HT-29 (cell line): ENCODE measurements around the gene MEGF6. TPM values are rescaled to one million over a fixed set of nuclear protein-coding genes. Genes with fewer than 3 reads are reported as not detected.
"Not testable (repeated sequence)": the region's sequence is repeated elsewhere in the genome, so short reads cannot be mapped to it uniquely, and the experiment has no call there.

Experiments
- DNase-seq: peaks from one replicate; pipeline ENCODE4 v3.0.0-alpha.2; 2015; ENCODE audit warnings: low spot score
- total RNA-seq: library from RNA; depleted of rRNA; stranded (reverse); fragments of >200 nt; shearing (Covaris generic); gene quantifications from 2 replicates; pipeline ENCODE4 v1.2.3, GENCODE V29; 2014

The MEGF6 gene
- total RNA-seq, 1 experiment from 2014 or later: 12.7 TPM

DNA sequence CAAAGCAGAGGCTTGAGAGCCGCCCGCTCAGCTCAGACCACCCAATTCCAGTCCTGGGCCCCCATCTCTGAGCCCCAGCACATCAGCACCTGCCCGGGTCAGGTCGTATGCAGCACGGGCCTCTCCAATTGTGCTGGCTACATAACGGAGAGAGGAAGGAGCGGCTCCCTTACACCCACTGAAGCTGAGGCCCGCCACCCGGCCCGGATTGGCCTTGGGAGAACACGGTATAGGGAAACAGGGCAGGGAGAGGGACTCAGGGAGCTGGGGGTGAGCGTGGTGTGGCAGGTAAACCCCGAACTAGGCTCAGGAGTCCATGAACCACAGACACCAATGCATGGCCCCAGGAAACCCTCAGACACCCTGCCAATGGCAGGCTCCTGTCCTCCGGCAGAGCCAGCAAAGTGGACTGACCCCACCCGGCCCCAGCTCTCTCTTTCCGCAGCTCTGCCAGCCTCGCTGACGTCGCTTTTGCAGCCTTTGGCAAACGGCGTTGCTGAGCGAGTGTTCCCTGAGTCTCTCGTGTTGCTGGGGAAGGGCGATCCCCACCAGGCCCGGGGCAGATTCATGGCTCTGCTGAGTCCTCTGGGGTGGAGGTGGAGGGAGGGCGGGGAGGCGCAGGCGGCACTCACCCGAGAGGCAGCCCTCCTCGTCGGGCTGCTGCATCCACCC is 16.5 kb downstream of the MEGF6 start:
- DNase-seq: no peak

DNA sequence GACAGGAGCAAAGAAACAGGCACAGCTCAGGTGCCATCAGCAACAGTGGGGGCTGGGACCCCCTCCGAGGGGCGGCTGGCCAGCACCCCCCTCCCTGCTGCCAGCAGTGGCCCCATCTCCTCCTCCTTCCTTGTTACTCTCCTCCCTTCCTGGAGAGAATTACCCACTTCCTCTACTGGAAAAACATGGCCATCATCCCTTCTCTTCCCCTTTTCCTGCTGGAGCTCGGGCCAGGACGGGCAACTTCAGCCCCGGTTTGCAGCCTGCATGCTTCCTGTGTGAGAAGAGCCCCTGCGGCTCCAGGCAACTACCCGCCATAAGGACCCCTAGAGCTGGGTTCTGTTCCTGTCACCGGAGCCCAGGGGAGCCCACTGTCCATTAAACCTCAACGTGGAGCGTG is 17.6 kb downstream of the MEGF6 start:
- no peak for DNase-seq

DNA sequence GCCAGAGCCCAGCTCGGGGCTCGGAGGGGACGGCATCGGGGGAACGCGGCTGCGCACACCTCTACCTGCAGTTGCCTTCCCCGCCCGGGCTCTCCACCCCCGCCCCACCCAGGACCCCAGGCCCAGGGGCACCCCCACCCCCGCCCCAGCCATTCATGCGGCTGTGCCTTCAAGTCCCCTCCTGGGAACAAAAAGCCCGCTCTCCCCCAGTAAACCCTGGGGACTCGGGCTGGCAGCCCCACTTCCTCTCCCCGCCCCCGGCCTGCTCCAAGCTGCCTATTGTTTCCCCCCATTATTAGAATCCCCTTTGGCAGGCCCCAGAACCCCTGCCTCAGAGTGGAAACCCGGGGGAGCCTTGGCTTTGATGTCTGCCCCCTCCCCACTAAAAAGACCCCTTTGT is 18.0 kb downstream of the MEGF6 start:
- DNase-seq: no peak

DNA sequence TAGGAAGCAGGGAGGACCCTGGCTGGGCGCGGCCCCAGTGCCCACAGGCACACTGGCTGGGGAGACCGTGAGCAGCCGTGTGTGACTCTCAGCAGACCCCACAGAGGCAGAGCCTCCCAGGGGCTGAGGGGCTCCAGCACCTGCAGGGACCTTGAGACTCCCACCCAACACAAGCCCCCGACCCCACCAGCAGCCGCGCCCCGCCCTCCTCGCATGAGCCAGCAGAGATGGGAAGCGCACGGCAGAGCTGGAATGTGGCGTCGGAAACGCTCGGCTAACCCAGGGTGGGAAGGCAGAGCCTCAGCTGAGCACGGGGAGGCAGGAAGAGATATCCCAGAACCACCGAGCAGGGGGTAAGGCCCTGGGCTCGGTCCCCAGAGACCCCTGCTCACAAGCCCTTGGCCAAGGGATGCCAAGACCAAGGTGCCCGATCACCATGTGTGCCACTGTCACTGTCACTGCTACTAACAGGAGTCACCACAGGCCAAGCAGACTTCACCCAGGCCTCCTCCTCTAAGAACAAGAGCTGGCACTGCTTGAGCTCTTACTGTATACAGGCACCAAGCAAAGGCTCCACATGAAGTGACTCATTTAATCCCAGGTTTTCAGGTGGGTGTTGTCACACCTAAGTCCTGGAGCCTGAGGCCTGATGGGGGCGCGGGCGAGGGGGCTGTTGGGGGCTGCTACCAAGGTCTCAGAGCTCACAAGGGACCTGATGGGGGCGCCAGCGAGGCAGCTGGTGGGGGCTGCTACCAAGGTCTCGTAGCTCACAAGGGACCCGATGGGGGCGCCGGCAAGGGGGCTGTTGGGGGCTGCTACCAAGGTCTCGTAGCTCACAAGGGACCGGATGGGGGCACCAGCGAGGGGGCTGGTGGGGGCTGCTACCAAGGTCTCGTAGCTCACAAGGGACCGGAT is 20.1 kb downstream of the MEGF6 start:
- DNase-seq: no peak

DNA sequence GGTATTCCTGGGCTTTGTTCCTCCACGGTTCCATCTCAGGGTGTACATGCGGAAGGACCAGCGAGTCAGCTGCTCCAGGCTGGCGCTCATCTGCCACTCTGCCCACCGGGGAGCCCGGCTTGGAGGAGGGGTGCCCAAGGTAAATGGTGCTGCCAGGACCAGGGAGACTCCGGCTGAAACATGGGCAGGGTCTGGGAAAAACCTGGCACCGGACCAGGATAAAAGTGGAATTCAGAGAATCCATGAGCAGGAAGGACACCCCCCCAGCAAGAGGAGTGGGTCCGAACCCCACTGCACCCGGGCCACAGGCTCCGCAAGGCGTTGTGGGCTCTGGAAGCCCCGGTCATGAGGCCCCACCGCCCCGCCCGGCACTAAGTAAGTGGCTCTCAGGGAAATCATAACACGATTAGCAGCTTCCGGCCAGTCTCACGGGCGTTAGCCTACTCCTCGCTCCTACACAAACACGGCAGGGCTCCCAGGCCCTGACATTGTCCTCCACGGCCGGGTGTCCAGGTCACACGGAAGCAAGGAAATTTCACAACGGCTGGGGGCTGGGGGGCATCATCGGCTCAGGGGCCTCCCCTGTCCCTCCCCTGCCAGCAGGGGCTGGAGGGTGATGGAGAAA is 21.1 kb downstream of the MEGF6 start:
- no peak for DNase-seq

DNA sequence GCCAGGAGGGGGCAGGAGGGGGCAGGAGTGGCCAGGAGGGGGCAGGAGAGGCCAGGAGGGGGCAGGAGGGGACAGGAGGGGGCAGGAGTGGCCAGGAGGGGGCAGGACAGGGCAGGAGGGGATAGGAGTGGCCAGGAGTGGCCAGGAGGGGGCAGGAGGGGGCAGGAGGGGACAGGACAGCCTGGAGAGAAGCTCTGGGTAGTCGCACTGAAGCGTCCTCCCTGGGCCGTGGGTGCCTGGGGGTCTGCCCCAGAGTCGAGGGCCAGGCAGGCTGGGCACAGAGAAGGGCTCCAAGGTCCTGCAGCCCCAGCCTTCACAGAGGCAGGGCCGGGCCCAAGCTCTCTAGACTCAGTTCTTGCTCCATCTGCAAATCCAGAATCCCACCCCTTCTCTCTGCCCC is 22.9 kb downstream of the MEGF6 start:
- no peak for DNase-seq

DNA sequence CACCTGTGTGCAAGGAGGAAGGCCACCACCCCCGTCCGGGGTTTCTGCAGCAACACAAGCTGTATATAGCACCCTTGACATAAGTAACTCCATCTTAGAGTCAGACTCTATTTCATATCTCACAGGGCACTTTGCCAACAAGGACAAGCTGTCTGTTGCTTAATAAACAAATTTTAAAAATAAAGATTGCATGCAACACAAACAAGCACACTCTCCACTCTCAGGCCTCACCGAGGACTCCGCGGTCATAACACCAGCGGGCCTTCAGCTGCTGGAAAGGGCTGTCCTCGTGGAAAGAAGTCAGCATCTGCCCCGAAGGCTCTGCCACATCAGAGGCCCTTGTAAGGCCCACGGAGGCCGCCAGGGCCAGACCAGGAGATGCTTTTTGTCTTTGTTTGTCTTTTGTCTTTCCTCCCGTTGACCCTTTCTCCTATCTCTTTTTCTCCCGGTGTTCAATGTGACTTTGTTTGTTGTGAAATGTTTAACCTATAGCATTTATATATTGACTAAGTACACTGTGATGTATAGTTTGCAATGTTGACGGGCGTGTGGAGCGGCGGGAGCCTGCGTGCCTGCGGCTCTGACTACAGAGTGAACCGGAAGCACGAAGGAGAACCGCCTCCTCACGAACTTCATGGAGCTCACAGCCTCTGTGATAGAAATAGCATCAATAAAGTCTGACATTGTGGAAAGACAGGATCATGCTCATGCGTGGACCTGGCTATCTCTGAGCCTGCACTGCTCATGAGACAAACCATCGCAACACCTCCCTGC is 24.1 kb downstream of the MEGF6 start:
- DNase-seq: peak; percentile 42

DNA sequence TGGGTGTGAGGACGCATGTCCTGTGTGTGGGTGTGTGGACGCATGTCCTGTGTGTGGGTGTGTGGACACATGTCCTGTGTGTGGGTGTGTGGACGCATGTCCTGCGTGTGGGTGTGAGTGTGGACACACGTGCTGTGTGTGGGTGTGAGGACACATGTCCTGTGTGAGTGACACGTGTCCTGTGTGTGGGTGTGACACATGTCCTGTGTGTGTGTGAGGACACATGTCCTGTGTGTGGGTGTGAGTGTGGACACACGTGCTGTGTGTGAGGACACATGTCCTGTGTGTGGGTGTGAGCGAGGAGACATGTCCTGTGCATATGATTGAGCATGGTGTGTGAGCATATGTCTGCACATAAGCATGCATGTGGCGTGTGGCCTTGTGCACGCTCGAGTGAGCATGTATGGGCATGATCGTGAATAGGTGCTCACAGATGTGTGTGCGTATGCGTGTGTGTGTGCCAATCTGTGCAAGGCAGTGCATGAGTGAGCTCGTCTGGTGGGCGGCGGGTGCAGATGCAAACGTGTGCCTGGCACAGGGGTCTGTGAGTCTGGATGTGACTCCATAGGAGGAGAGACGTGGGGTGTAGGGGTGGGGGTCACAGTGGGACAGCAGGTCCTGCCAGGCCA is 25.3 kb downstream of the MEGF6 start:
- no peak for DNase-seq

DNA sequence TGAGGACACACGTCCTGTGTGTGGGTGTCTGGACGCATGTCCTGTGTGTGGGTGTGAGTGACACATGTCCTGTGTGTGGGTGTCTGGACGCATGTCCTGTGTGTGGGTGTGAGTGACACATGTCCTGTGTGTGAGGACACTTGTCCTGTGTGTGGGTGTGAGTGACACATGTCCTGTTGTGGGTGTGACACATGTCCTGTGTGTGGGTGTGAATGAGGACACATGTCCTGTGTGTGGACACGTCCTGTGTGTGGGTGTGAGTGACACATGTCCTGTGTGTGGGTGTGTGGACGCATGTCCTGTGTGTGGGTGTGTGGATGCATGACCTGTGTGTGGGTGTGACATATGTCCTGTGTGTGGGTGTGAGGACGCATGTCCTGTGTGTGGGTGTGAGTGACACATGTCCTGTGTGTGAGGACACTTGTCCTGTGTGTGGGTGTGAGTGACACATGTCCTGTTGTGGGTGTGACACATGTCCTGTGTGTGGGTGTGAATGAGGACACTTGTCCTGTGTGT is 25.9 kb downstream of the MEGF6 start:
- not testable (repeated sequence) for DNase-seq

DNA sequence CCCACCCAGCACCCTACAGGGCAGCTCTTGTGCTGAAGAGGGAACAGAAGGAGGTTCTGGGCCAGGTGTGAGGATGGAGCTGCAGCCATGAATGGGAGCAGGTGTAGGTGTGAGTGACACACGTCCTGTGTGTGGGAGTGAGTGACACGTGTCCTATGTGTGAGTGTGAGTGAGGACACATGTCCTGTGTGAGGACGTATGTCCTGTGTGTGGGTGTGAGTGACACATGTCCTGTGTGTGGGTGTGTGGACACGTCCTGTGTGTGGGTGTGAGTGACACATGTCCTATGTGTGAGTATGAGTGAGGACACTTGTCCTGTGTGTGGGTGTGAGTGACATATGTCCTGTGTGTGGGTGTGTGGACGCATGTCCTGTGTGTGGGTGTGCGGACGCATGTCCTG is 26.4 kb downstream of the MEGF6 start:
- no peak for DNase-seq

DNA sequence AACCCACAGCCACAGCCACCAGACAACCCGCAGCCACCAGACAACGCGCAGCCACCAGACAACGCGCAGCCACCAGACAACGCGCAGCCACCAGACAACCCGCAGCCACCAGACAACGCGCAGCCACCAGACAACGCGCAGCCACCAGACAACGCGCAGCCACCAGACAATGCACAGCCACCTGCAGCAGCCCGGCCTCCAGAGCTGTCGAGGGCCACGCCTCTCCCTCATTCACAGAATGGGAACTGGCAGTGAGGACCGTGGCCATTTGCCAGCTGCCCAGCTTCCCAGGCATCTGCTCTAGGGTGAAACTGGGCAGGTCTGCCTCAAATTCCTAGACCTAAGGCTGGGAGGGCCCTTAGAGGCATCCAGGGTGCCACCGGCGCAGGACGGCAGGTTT is 27.6 kb downstream of the MEGF6 start:
- not testable (repeated sequence) for DNase-seq

DNA sequence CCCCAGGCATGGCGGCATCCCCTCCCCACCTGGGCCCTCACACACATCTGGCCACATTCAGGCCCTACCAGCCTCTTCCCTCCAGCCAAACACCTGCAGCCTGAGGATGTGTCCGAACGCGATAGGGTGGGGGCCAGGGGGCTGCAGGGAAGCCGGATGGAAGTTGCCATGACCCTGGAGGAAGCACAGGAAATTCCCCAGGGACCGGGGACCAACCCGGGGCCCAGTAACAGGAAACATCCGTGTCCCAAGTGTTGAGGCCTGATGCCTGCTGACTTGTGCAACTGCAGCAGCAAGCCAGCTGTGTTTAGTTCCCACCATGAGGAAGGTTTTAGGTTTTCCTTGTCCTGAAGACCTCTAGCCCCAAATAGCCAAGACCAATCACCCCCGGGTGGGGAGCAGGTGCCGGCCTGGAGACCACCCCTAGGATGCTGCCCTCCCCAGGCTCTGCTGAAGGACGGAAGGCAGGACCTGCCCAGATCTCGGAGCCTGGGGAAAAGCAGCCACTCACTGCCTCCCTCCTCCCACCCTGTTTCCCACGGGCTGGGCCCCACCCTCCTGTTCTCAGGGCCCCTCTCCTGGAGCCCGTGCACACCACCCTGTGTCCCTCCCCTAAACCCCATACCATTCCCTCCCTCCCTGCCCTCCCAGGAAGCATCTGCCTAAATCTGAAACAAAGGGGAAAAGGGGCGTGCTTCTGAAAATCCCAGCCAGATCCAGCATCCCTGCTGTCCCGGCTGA is 29.8 kb downstream of the MEGF6 start:
- DNase-seq: no peak

DNA sequence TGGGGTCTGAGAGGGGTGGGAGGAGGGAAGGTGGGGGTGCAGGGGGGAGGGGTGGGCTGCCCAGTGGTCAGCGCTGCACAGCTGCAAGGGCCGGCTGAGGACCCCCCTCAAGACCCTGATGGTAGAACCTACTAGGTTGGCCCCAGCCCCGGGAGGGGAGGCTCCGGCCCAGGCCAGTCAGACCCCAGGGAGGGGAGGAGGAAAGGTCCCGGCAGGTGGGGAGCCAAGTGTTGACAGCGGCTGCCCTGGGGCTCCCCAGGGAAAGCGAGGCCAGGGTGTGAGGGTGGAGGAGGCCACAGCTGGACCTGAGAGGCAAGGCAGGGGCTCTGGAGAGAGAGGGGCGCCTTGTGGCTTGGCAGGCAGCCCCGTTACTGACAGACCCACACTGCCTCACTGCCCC is 31.1 kb downstream of the MEGF6 start:
- no peak for DNase-seq

DNA sequence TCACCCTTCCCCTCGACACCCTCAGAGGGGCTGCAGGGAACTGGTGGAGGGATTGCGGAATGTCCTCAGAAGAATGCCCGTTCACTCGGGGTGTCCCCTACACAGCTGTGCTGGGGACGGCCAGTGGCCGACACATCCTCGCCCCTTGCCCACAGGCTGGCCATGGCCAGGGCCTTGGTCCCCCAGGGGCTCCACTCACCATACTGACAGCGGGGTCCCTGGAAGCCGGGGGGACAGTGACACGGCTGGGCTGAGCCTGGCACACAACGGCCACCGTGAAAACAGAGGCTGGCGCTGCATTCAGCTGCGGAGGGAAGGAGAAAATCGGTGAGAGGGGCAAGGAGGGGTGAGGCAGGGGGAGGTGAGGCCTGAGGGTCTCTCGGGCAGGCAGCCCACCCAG is 31.7 kb downstream of the MEGF6 start:
- no peak for DNase-seq

DNA sequence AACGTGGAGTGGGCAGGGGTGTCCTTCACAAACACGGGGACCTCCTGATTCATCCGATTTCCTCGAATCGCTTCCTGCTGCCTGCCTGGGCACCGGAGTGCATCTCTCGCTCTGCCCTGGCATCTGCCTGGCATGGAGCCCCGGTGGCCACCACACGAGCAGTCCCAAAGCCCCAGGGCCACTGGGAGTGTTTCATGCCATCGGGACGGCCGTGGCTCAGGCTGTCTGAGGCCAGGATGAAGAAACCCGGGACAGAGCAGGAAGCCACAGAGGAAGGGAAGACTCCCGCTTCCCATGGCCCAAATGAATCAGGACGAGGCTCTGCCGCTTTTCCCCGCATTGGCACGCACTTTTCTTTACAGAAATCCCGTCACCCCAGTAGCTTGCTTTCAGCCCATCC is 32.4 kb downstream of the MEGF6 start:
- DNase-seq: no peak

DNA sequence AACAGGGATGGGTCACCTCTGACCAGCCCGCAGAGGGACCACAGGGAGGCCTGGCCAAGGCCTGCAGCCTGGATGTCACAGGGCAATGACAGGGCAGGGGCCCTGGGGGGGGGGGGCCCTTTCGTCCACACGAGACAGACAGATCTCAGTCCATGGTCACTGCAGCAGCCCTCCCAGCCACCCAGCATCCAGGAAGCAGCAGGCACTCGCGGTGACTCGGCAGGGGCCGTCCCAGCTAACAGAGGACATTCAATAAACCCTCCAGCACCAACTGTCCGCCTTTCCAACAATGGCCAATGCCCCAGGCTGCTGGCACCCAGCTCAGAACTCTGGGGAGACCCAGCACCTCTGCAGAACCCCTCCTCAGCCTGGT is 32.9 kb downstream of the MEGF6 start:
- DNase-seq: no peak

DNA sequence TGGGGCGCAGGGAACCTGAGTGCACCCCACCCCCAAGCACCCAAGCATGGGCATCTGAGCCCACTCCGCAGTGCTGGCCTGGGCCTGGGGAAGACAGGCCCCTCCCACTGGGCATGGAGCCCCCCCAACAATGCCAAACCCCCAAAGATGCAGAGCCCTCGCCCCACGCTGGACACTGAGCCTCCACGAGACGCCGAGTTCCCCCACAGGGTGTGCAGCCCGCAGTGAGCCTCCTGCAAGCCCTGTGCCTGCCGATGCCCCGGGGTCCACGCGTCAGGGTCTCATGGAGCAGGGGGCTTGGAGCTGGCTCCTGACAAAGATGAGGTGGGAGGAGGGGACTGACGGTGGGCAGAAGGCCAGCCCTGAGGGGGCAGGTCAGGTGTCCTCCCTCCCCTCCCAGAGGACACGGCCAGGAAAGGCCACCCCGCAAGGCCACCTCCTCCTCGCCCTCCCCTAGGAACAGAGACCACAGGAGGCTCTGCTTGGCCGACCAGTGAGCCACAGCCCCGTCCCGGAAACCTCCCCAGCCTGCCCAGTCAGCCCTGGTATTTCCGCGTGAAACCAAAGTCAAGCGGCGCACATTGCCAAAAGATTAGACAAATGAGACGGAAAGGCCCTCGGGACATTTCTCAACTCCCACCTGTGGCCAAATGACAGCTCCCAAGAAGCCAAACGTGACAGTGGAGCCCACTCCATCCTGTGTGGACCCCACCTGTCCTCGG is 33.4 kb downstream of the MEGF6 start:
- no peak for DNase-seq

DNA sequence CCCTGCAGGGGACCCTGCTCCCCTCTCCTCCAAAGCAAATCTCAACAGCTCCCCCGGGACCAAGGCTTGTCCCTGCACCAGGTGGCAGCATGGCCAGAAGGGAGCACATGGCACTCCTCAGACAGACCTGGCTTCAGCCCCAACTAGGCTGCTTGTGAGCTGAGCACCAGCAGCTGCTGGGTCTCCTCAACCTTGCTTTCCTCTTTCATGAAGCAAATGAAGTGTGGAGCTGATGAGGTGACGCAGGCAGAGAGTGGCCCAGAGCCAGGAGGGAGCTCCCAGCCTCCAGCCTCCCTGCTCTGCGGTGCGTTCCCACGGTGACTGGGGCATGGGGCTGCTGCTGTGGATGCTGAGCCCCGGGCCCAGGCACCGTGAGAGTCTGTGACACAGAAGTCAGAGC is 34.0 kb downstream of the MEGF6 start:
- no peak for DNase-seq

DNA sequence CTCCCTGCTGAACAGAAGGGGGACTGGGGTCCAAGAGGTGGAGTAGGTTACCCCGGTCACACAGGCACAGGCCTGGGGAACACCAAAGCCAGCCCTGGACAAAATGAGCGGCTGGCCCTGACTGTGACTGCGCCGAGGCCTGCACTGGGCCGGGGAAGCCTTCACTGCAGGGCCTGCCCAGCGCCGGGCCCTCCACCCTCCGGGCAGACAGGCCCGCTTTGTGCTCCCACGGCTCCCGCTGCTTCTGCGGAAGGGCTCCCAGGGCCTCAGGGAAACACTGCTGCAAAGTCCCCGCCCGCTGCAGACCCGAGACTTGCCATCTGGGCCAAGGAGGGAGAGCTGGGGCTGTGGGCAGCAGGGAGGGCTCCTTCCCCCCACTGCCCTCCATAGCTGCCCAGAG is 35.3 kb downstream of the MEGF6 start:
- DNase-seq: no peak

DNA sequence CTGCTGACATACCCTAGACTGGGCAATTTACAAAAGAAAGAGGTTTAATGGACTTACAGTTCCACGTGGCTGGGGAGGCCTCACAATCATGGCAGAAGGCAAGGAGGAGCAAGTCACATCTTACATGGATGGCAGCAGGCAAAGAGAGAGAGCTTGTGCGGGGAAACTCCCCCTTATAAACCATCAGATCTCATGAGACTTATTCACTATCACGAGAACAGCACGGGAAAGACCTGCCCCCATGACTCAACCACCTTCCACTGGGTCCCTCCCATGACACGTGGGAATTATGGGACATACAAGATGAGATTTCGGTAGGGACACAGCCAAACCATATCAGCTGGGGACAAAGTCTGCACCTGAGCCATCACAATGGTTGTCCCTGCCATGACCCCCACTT is 35.8 kb downstream of the MEGF6 start:
- DNase-seq: not testable (repeated sequence)
